KMS-11 (cell line): ENCODE results near the gene DLG5.

Source experiments
- H2AFZ ChIP-seq: fragments of 200-600 bp; sonication (generic); 2 replicates; pipeline ENCODE4 v1.6.1; 2016; ENCODE audit warnings: antibody characterized with exemption, mixed run types, low read depth
- H3K27ac ChIP-seq: fragments of 200-600 bp; sonication (generic); 2 replicates; pipeline ENCODE4 v1.6.1; 2016; ENCODE audit warnings: mild to moderate bottlenecking, mixed run types
- H3K27me3 ChIP-seq: fragments of 200-600 bp; sonication (generic); 2 replicates; pipeline ENCODE4 v1.6.1; 2017; ENCODE audit warnings: mild to moderate bottlenecking, low read depth, mixed run types, moderate library complexity; ENCODE audit not compliant: insufficient read depth
- H3K36me3 ChIP-seq: fragments of 200-600 bp; sonication (generic); 2 replicates; pipeline ENCODE4 v1.6.1; 2017; ENCODE audit warnings: mild to moderate bottlenecking, mixed run types; ENCODE audit not compliant: insufficient read depth
- H3K4me1 ChIP-seq: fragments of 200-600 bp; sonication (generic); 2 replicates; pipeline ENCODE4 v1.6.1; 2016; ENCODE audit warnings: mild to moderate bottlenecking, low read depth, mixed run types; ENCODE audit not compliant: poor library complexity, severe bottlenecking
- H3K4me2 ChIP-seq: fragments of 200-600 bp; sonication (generic); 2 replicates; pipeline ENCODE4 v1.7.0; 2016; ENCODE audit warnings: mild to moderate bottlenecking, mixed run types
- H3K4me3 ChIP-seq: fragments of 200-600 bp; sonication (generic); IDR thresholded peaks from 2 replicates; pipeline ENCODE4 v1.6.1; 2017; ENCODE audit warnings: low read depth, low read length, mixed read lengths; ENCODE audit not compliant: insufficient read depth
- H3K79me2 ChIP-seq: fragments of 200-600 bp; sonication (generic); 2 replicates; pipeline ENCODE4 v1.6.1; 2016; ENCODE audit warnings: low read depth, mixed run types; ENCODE audit not compliant: insufficient read depth
- H3K9ac ChIP-seq: fragments of 200-600 bp; sonication (generic); 2 replicates; pipeline ENCODE4 v1.6.1; 2016; ENCODE audit warnings: mild to moderate bottlenecking, mixed run types
- H4K20me1 ChIP-seq: fragments of 200-600 bp; sonication (generic); 2 replicates; pipeline ENCODE4 v1.6.1; 2016; ENCODE audit warnings: mild to moderate bottlenecking, mixed run types; ENCODE audit not compliant: insufficient read depth
- TF ChIP-seq, protein P1 (sequence below): fragments of 200-600 bp; sonication (generic); conservative IDR thresholded peaks from 2 replicates; pipeline ENCODE4 v1.6.1; 2017; ENCODE audit warnings: low read depth, mild to moderate bottlenecking, antibody characterized with exemption, low read length, moderate library complexity, mixed read lengths

Gene DLG5

DNA sequence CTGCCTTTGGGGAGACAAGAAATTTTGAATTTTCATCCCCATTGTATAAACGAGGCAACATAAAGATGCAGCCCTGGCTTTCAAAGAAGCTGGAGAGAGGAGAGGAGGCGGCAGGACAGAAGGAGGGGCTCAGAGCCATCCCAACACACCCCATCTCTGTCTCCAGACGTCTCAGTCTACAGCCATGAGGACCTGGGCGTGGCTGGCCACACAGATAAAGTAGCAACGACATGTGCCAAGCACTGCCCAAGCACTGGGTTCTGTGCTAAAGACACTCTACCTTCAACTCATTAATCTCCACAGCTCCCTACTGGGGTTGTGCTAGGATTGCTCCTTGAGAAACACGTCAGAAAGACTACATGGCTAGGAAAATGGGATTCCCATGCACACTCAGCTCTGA is 65.2 kb downstream of the DLG5 start:
- no peaks in the 10 kb centered on the region for H4K20me1 ChIP-seq
- no peaks in the 10 kb centered on the region for H3K36me3 ChIP-seq
- no peak overlapping the region for H3K4me2 ChIP-seq
- H2AFZ ChIP-seq = no peak overlapping the region
- H3K9ac ChIP-seq = no peak overlapping the region
- H3K4me1 ChIP-seq = no peaks in the 10 kb centered on the region
- TF ChIP-seq, protein P1, sequence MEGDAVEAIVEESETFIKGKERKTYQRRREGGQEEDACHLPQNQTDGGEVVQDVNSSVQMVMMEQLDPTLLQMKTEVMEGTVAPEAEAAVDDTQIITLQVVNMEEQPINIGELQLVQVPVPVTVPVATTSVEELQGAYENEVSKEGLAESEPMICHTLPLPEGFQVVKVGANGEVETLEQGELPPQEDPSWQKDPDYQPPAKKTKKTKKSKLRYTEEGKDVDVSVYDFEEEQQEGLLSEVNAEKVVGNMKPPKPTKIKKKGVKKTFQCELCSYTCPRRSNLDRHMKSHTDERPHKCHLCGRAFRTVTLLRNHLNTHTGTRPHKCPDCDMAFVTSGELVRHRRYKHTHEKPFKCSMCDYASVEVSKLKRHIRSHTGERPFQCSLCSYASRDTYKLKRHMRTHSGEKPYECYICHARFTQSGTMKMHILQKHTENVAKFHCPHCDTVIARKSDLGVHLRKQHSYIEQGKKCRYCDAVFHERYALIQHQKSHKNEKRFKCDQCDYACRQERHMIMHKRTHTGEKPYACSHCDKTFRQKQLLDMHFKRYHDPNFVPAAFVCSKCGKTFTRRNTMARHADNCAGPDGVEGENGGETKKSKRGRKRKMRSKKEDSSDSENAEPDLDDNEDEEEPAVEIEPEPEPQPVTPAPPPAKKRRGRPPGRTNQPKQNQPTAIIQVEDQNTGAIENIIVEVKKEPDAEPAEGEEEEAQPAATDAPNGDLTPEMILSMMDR = no peak
- H3K4me3 ChIP-seq = no peak overlapping the region
- H3K79me2 ChIP-seq = no peaks in the 10 kb centered on the region
- no peaks in the 10 kb centered on the region for H3K27me3 ChIP-seq
- H3K27ac ChIP-seq = no peak overlapping the region

DNA sequence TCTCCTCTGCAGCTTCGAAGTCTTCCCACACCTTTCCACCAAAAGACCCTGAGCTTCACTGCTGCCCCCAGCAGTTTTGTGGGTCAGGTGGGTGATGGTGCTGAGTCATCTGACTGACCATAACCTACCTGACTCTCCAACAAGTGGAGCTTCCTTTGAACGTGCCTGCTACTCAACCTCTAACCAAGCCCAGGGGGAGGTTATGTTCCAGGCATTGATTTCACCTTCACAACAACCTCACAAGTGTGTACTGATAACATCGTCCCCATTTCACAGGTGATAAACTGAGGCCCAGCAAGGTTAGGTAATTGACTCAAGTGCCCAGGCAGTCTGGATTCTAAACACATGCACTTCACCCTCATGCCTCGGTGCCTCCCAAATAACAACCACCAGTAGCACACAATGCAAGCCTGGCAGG is 66.7 kb downstream of the DLG5 start:
- Histone ChIP-seq H4K20me1 (no peaks in the 10 kb centered on the region), H3K4me2 (no peak overlapping the region), H2AFZ (no peak overlapping the region), H3K9ac (no peak overlapping the region), H3K36me3 (no peaks in the 10 kb centered on the region), H3K27me3 (no peaks in the 10 kb centered on the region), H3K27ac (no peak overlapping the region), H3K79me2 (no peaks in the 10 kb centered on the region), H3K4me1 (no peaks in the 10 kb centered on the region), H3K4me3 (no peak overlapping the region)
- TF ChIP-seq, protein P1 = no peak

DNA sequence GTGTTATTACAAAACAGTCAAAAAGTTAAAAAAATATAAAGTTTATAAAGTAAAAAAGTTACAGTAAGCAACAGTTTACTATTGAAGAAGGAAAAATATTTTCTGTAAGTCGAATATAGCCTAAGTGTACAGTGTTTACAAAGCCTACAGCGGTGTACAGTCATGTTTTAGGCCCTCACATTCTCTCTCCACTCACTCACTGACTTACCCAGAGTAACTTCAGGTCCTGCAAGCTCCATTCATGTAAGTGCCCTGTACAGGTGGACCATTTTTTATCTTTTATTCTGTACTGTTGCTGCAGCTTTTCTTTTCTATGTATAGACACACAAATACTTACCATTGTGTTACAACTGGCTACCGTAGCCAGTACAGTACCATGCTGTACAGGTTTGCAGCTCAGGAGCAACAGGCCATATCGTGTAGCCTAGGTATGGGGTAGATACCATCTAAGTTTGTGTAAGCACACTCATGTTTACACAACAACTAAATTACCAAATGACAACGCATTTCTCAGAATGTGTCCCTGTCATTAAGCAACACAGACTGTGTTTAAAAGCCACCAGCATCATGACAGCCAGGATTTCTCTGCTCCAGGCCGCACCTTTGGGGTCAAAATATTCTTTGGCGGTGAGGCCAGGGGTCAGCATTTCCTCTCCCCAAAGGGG is 67.2 kb downstream of the DLG5 start:
- H3K4me3 ChIP-seq = no peak overlapping the region
- TF ChIP-seq, protein P1 = no peak
- H4K20me1 ChIP-seq = no peaks in the 10 kb centered on the region
- no peak overlapping the region for H3K27ac ChIP-seq
- no peaks in the 10 kb centered on the region for H3K27me3 ChIP-seq
- no peaks in the 10 kb centered on the region for H3K79me2 ChIP-seq
- no peaks in the 10 kb centered on the region for H3K4me1 ChIP-seq
- no peak overlapping the region for H3K9ac ChIP-seq
- H3K36me3 ChIP-seq = no peaks in the 10 kb centered on the region
- no peak overlapping the region for H2AFZ ChIP-seq
- H3K4me2 ChIP-seq = no peak overlapping the region

DNA sequence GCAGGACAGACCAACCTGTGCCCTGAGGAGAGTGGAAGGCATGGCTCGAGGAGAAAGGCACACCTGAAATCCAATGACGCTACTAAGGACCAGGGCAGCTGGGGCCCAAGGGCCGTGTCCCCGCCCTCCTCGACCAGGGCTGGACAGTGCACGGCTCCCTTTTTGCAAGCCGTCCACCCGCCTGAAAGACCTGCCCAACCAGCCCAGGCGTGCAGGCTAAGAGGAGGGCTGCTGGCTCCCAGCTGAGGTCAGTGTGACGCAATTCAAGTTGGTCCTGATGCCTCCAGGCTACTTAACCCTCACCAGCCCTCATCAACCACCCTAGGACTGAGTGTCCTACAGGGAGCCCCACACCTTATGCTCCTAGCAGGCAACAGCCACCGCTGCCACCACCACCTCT is 69.3 kb downstream of the DLG5 start:
- TF ChIP-seq, protein P1 = no peak
- H3K27me3 ChIP-seq = no peaks in the 10 kb centered on the region
- no peaks in the 10 kb centered on the region for H3K4me1 ChIP-seq
- H3K27ac ChIP-seq = no peak overlapping the region
- no peaks in the 10 kb centered on the region for H3K79me2 ChIP-seq
- H3K4me2 ChIP-seq = no peak overlapping the region
- H3K9ac ChIP-seq = no peak overlapping the region
- H3K4me3 ChIP-seq = no peak overlapping the region
- no peaks in the 10 kb centered on the region for H4K20me1 ChIP-seq
- H2AFZ ChIP-seq = no peak overlapping the region
- H3K36me3 ChIP-seq = no peaks in the 10 kb centered on the region
